Measurements from ENCODE around the gene AGFG1.

GRCh38 chr2:227479865-227480475, 8.0 kb downstream of the AGFG1 start:
- TF ChIP-seq CTCF (IDR thresholded peaks at IDR 0.05) = peak in 3 of 6 experiments; percentile 12 to 35 (median 33)
- no peak for TF ChIP-seq EP300 (IDR thresholded peaks at IDR 0.05)
- TF ChIP-seq POLR2A (IDR thresholded peaks at IDR 0.05) = no peak

All from upper lobe of left lung (tissue), 4 donors.